Stimulated activated CD4-positive, alpha-beta T cell treated with anti-CD3 and anti-CD28 coated beads, Interleukin-1b, Interleukin-23, amount 100 ng/mL, for 24 hours (primary cell): ENCODE measurements around the gene CRABP2.

Source experiments
- DNase-seq, 4 experiments: peaks; one replicate each; pipeline ENCODE4 v3.0.0-alpha.2; 2020; ENCODE audit warnings: low read depth in 4 of 4, low spot score in 1 of 4

The CRABP2 gene

GRCh38 chr1:156742017-156742416 is 36.6 kb upstream of the CRABP2 start:
- DNase-seq, result no peak

GRCh38 chr1:156741481-156741983 is 36.1 kb upstream of the CRABP2 start:
- no peak for DNase-seq

GRCh38 chr1:156740741-156741480 is 35.5 kb upstream of the CRABP2 start, which contains the start of gene MRPL24:
TSS of gene MRPL24 (minus strand) at chr1:156741088. CDS start at chr1:156738704, 2,384 bp downstream.
- peak; percentile 81 to 95 (median 92) for DNase-seq

- DNase-seq, result no peak
Observed at GRCh38 chr1:156740237-156740740, 34.9 kb upstream of the CRABP2 start.

- no peak for DNase-seq
Observed at GRCh38 chr1:156738916-156739315, 33.5 kb upstream of the CRABP2 start.

GRCh38 chr1:156738407-156738806 is 33.0 kb upstream of the CRABP2 start:
- DNase-seq, result no peak

GRCh38 chr1:156733989-156734584 is 28.7 kb upstream of the CRABP2 start:
- DNase-seq, result no peak

- peak; percentile 75 to 95 (median 90) for DNase-seq
Observed at GRCh38 chr1:156728599-156729462, 23.4 kb upstream of the CRABP2 start, which contains the start of gene ISG20L2. TSS of gene ISG20L2 (minus strand) at chr1:156728766. CDS start at chr1:156727652, 1,114 bp downstream.

GRCh38 chr1:156727926-156728598 is 22.7 kb upstream of the CRABP2 start, which contains the start of gene METTL25B:
TSS of gene METTL25B (plus strand) at chr1:156728469. CDS start at chr1:156729105, 636 bp downstream.
- DNase-seq, result peak in 3 of 4 experiments; percentile 65 to 73 (median 70)

GRCh38 chr1:156727492-156727891 is 22.1 kb upstream of the CRABP2 start:
- DNase-seq, result no peak

GRCh38 chr1:156726549-156727226 is 21.3 kb upstream of the CRABP2 start:
- DNase-seq, result no peak

- DNase-seq, result peak; percentile 59 to 66 (median 64)
Observed at GRCh38 chr1:156725683-156726280, 20.4 kb upstream of the CRABP2 start.

- no peak for DNase-seq
Observed at GRCh38 chr1:156721535-156721934, 16.2 kb upstream of the CRABP2 start.

- no peak for DNase-seq
Observed at GRCh38 chr1:156721131-156721530, 15.7 kb upstream of the CRABP2 start.

GRCh38 chr1:156717351-156717750 is 12.0 kb upstream of the CRABP2 start:
- DNase-seq, result no peak

- no peak for DNase-seq
Observed at GRCh38 chr1:156714830-156715229, 9.4 kb upstream of the CRABP2 start.

- DNase-seq, result no peak
Observed at GRCh38 chr1:156712626-156713025, 7.2 kb upstream of the CRABP2 start.

GRCh38 chr1:156711011-156711817 is 5.8 kb upstream of the CRABP2 start:
- no peak for DNase-seq
